Right lobe of liver (tissue), 4 donors: ENCODE results near the gene STMN1.

Source experiments
- POLR2A ChIP-seq: fragments of 450-650 bp; IDR thresholded peaks from one replicate; pipeline ENCODE4 v1.6.1; 2017; ENCODE audit warnings: antibody characterized with exemption, mild to moderate bottlenecking
- TF ChIP-seq, protein P1 (sequence below), 4 donors: fragments of 200-600 bp in 3 of 4; fragments of 450-650 bp in 1 of 4; IDR thresholded peaks; one replicate each; pipeline versions ENCODE4 v1.5.1 to v1.8.0; 2016 to 2022; ENCODE audit warnings: antibody characterized with exemption in 4 of 4, mild to moderate bottlenecking in 2 of 4
- donor health status: DM: no; HTN: no; CAD: no.
- donor health status: DM: no; HTN: no; CAD: no.
- donor health status: DM: no; HTN: yes; CAD: no.

DNA sequence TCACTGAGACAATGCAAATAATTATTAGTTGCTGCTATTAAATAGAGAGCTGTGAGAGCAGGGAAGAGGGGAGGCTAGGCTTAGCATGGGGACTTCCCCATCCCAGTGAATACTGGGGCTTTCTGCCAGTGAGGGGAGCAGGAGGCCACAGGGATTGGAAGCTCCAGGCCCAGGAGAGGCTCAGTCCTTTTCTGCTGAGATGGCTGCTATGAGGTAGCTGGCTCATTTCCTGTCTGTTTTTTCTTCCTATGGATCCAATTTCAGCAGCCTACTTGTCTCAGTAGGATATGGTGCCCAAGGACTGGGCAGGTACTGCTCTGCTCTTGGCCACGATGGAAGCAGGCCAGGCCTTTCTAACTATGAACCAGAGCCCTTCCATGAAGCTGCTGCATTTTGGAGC lies 10.0 kb downstream of the STMN1 start:
- TF ChIP-seq, protein P1, sequence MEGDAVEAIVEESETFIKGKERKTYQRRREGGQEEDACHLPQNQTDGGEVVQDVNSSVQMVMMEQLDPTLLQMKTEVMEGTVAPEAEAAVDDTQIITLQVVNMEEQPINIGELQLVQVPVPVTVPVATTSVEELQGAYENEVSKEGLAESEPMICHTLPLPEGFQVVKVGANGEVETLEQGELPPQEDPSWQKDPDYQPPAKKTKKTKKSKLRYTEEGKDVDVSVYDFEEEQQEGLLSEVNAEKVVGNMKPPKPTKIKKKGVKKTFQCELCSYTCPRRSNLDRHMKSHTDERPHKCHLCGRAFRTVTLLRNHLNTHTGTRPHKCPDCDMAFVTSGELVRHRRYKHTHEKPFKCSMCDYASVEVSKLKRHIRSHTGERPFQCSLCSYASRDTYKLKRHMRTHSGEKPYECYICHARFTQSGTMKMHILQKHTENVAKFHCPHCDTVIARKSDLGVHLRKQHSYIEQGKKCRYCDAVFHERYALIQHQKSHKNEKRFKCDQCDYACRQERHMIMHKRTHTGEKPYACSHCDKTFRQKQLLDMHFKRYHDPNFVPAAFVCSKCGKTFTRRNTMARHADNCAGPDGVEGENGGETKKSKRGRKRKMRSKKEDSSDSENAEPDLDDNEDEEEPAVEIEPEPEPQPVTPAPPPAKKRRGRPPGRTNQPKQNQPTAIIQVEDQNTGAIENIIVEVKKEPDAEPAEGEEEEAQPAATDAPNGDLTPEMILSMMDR (IDR thresholded peaks at IDR 0.05): no peak
- TF ChIP-seq POLR2A: no peak
